Measurements from ENCODE around the gene TMEM115.

GRCh38 chr3:50340147-50340447 lies 19.2 kb downstream of the TMEM115 start:
- TF ChIP-seq CTCF (IDR thresholded peaks at IDR 0.05; ENCODE audit: low read depth, low read length) = no peak
- TF ChIP-seq EZH2phosphoT487 (IDR thresholded peaks at IDR 0.05; ENCODE audit: low read depth) = no peak
